CD14-positive monocyte (primary cell): Measurements from ENCODE around the gene ARAP2. TPM values are rescaled to one million over a fixed set of nuclear protein-coding genes. Genes with fewer than 3 reads are reported as not detected.

ENCODE experiments used
- DNase-seq, 3 donors: peaks; one replicate each; pipeline ENCODE4 v3.0.0-alpha.2; 2011 to 2022
- H2AFZ ChIP-seq: 2 replicates; pipeline ENCODE4 v1.6.0; 2012; ENCODE audit warnings: mild to moderate bottlenecking, low read depth, low read length, inconsistent platforms; ENCODE audit not compliant: insufficient read depth, poor library complexity, severe bottlenecking
- H3K27ac ChIP-seq, 2 donors: 1 replicate in 1 of 2; 2 replicates in 1 of 2; pipeline ENCODE4 v1.5.1; 2012 to 2013; ENCODE audit warnings: low read length in 2 of 2, control low read depth in 1 of 2, inconsistent platforms in 1 of 2, low read depth in 1 of 2, mild to moderate bottlenecking in 1 of 2
- H3K27me3 ChIP-seq, 2 donors: one replicate each; pipeline versions ENCODE4 v1.6.0 to v1.6.1; 2011 to 2013; ENCODE audit warnings: low read length in 2 of 2; ENCODE audit not compliant: control insufficient read depth in 2 of 2, insufficient read depth in 2 of 2
- H3K36me3 ChIP-seq, 2 donors: replicated peaks in 1 of 2; 1 replicate in 1 of 2; 2 replicates in 1 of 2; pipeline versions ENCODE4 v1.5.1 to v1.6.1; 2012 to 2013; ENCODE audit warnings: low read length in 2 of 2, control low read depth in 1 of 2, inconsistent platforms in 1 of 2, mild to moderate bottlenecking in 1 of 2; ENCODE audit not compliant: insufficient read depth in 2 of 2, control insufficient read depth in 1 of 2
- H3K4me1 ChIP-seq, 2 donors: 1 replicate in 1 of 2; 2 replicates in 1 of 2; pipeline versions ENCODE4 v1.5.1 to v1.6.1; 2012 to 2013; ENCODE audit warnings: low read length in 2 of 2, control low read depth in 1 of 2, inconsistent platforms in 1 of 2, mild to moderate bottlenecking in 1 of 2, moderate library complexity in 1 of 2; ENCODE audit not compliant: insufficient read depth in 2 of 2, control insufficient read depth in 1 of 2
- H3K4me2 ChIP-seq: replicated peaks from 2 replicates; pipeline ENCODE3; 2012; ENCODE audit warnings: low read length, moderate library complexity, mild to moderate bottlenecking; ENCODE audit not compliant: poor library complexity, severe bottlenecking; ENCODE audit errors: extremely low read depth
- H3K4me3 ChIP-seq, 3 experiments: fragments of 200-600 bp in 1 of 3; sonication (generic) in 1 of 3; replicated peaks in 1 of 3; 1 replicate in 2 of 3; 2 replicates in 1 of 3; pipeline ENCODE4 v1.5.1; 2011 to 2013; ENCODE audit warnings: low read length in 3 of 3, mild to moderate bottlenecking in 3 of 3, control low read depth in 2 of 3, low read depth in 2 of 3, inconsistent platforms in 1 of 3, moderate library complexity in 1 of 3
- H3K79me2 ChIP-seq: 2 replicates; pipeline ENCODE4 v1.6.0; 2012; ENCODE audit warnings: mild to moderate bottlenecking, control low read depth, inconsistent platforms, low read length, moderate library complexity; ENCODE audit not compliant: insufficient read depth
- H3K9ac ChIP-seq: 2 replicates; pipeline ENCODE4 v1.6.0; 2017; ENCODE audit warnings: low read length, mild to moderate bottlenecking; ENCODE audit not compliant: insufficient read depth, poor library complexity, severe bottlenecking
- H3K9me3 ChIP-seq, 2 donors: replicated peaks in 1 of 2; 1 replicate in 1 of 2; 2 replicates in 1 of 2; pipeline versions ENCODE4 v1.5.1 to v1.6.1; 2012 to 2013; ENCODE audit warnings: low read length in 2 of 2, control low read depth in 1 of 2; ENCODE audit not compliant: control insufficient read depth in 1 of 2, insufficient read depth in 1 of 2
- H4K20me1 ChIP-seq: 2 replicates; pipeline ENCODE4 v1.6.0; 2012; ENCODE audit warnings: mild to moderate bottlenecking, low read length, control low read depth, moderate library complexity; ENCODE audit not compliant: insufficient read depth
- H3K27ac Mint-ChIP-seq, 7 donors: one replicate each; pipeline ENCODE4 v1.8.0; 2020; ENCODE audit warnings: mild to moderate bottlenecking in 7 of 7, mixed read lengths in 7 of 7, moderate library complexity in 6 of 7, inconsistent platforms in 2 of 7
- H3K27me3 Mint-ChIP-seq, 3 donors: one replicate each; pipeline ENCODE4 v1.8.0; 2021 to 2022; ENCODE audit warnings: low read depth in 3 of 3, mild to moderate bottlenecking in 3 of 3, mixed read lengths in 3 of 3, moderate library complexity in 3 of 3, inconsistent platforms in 1 of 3
- H3K36me3 Mint-ChIP-seq, 2 donors: one replicate each; pipeline ENCODE4 v1.8.0; 2020; ENCODE audit warnings: mixed read lengths in 2 of 2, inconsistent platforms in 1 of 2, mild to moderate bottlenecking in 1 of 2
- H3K4me1 Mint-ChIP-seq: one replicate; pipeline ENCODE4 v1.8.0; 2020; ENCODE audit warnings: mild to moderate bottlenecking, mixed read lengths
- H3K4me3 Mint-ChIP-seq, 2 donors: one replicate each; pipeline ENCODE4 v1.8.0; 2020; ENCODE audit warnings: mild to moderate bottlenecking in 2 of 2, mixed read lengths in 2 of 2, moderate library complexity in 1 of 2
- H3K9me3 Mint-ChIP-seq, 7 donors: one replicate each; pipeline ENCODE4 v1.8.0; 2020 to 2022; ENCODE audit warnings: mixed read lengths in 7 of 7, mild to moderate bottlenecking in 6 of 7, moderate library complexity in 6 of 7, inconsistent platforms in 2 of 7
- WGBS: methylation state at CpG from one replicate; pipeline ENCODE4 v1.1.5; 2013; ENCODE audit warnings: missing lambda C conversion rate; ENCODE audit not compliant: insufficient coverage; 5-methylcytosine and 5-hydroxymethylcytosine counted together
- intact Hi-C, 2 donors: fragments of 100-400 bp; cut with micrococcal nuclease; formaldehyde crosslinking; loops; one replicate each; pipeline versions ENCODE4 v1.15.0 to v1.15.1; 2023
- polyA plus RNA-seq, 3 donors: library from polyadenylated mRNA; depleted of rRNA in 1 of 3; unstranded in 2 of 3; stranded (reverse) in 1 of 3; fragments of 300-500 nt in 2 of 3; fragments of >200 nt in 1 of 3; fragmentation: Illumina TruSeq in 2 of 3; gene quantifications; 1 replicate in 2 of 3; 2 replicates in 1 of 3; pipeline ENCODE4 v1.2.3, GENCODE V29; 2012 to 2021
- TF ChIP-seq, protein P1 (sequence below): fragments of 200-600 bp; IDR thresholded peaks from one replicate; pipeline ENCODE4 v1.8.0; 2022; ENCODE audit warnings: antibody characterized with exemption, mild to moderate bottlenecking

ARAP2 gene
- polyA plus RNA-seq, 3 donors = 4.6 to 17.7 (median 5.6) TPM

DNA sequence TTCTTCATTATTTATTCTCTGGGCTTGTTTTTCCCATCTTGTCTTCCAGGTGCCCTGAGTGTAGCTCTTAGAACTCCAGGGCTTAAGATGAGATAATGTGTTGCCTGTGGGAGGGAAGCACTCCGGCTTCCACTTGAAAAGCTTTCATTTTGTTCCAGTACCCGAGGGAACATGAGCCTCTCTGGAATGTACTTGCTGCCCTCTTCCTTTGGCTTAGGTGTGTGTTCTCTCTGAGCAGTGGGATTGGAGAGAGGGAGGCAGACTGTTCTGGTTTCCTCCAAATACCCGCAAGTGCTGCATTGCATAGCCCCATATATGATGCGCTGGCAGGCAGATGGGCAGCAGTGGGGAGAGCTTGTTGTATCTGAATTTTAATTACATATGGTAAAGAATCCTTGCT is 36.2 kb upstream of the ARAP2 start:
- H3K27me3 Mint-ChIP-seq = no peaks in the 10 kb centered on the region
- H3K4me3 ChIP-seq = no peak overlapping the region
- H3K36me3 Mint-ChIP-seq = no peaks in the 10 kb centered on the region
- H3K27me3 ChIP-seq = no peaks in the 10 kb centered on the region
- peaks cover 11% of the 10 kb centered on the region for H3K4me1 Mint-ChIP-seq
- no peaks in the 10 kb centered on the region for H3K9me3 ChIP-seq
- H3K27ac ChIP-seq = no peak overlapping the region
- H3K4me3 Mint-ChIP-seq = no peak overlapping the region
- H3K27ac Mint-ChIP-seq = no peak overlapping the region
- no peaks in the 10 kb centered on the region for H3K79me2 ChIP-seq
- no peaks in the 10 kb centered on the region for H3K36me3 ChIP-seq
- intact Hi-C loops = no loop called here
- DNase-seq = no peak
- no peaks in the 10 kb centered on the region for H3K9me3 Mint-ChIP-seq
- H4K20me1 ChIP-seq = no peaks in the 10 kb centered on the region
- TF ChIP-seq, protein P1, sequence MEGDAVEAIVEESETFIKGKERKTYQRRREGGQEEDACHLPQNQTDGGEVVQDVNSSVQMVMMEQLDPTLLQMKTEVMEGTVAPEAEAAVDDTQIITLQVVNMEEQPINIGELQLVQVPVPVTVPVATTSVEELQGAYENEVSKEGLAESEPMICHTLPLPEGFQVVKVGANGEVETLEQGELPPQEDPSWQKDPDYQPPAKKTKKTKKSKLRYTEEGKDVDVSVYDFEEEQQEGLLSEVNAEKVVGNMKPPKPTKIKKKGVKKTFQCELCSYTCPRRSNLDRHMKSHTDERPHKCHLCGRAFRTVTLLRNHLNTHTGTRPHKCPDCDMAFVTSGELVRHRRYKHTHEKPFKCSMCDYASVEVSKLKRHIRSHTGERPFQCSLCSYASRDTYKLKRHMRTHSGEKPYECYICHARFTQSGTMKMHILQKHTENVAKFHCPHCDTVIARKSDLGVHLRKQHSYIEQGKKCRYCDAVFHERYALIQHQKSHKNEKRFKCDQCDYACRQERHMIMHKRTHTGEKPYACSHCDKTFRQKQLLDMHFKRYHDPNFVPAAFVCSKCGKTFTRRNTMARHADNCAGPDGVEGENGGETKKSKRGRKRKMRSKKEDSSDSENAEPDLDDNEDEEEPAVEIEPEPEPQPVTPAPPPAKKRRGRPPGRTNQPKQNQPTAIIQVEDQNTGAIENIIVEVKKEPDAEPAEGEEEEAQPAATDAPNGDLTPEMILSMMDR = no peak
- no peaks in the 10 kb centered on the region for H3K4me1 ChIP-seq
- no peak overlapping the region for H2AFZ ChIP-seq
- H3K4me2 ChIP-seq = no peak overlapping the region
- no CpG with 5 or more reads among the region's 4 CpGs for WGBS
- no peak overlapping the region for H3K9ac ChIP-seq

DNA sequence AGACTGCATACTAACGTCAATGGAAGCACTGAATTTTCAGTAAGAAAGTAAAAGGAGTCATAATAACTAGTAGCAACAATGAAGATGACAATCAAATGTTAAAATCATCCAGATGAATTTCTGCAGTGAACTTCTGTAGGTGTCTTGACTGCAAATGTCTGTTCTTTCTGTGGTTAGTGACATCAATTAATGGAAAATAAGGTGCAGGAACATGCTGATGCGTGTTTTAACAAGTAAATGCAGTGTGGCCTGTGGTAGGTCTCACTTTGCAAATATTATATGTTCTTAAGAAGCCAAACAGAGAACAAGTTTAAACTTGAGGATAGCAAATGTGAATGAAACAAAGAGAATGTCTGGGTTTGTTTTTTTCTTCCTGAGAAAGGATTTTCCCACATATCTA is 34.5 kb upstream of the ARAP2 start:
- no peak overlapping the region for H3K9ac ChIP-seq
- no peak overlapping the region for H3K4me2 ChIP-seq
- H3K36me3 ChIP-seq = no peaks in the 10 kb centered on the region
- Mint-ChIP-seq H3K9me3 (no peaks in the 10 kb centered on the region), H3K27me3 (no peaks in the 10 kb centered on the region), H3K4me1 (peaks cover 7% of the 10 kb centered on the region), H3K36me3 (no peaks in the 10 kb centered on the region), H3K27ac (no peak overlapping the region), H3K4me3 (no peak overlapping the region)
- no peaks in the 10 kb centered on the region for H3K4me1 ChIP-seq
- H3K9me3 ChIP-seq = no peaks in the 10 kb centered on the region
- H3K79me2 ChIP-seq = no peaks in the 10 kb centered on the region
- intact Hi-C loops = no loop called here
- H3K27ac ChIP-seq = no peak overlapping the region
- H4K20me1 ChIP-seq = no peaks in the 10 kb centered on the region
- H3K27me3 ChIP-seq = no peaks in the 10 kb centered on the region
- WGBS = no CpG with 5 or more reads among the region's 2 CpGs
- DNase-seq = no peak
- H3K4me3 ChIP-seq = no peak overlapping the region
- H2AFZ ChIP-seq = no peak overlapping the region
- TF ChIP-seq, protein P1 = no peak
